ENCODE results near the gene AP2A2.

- TF ChIP-seq, protein P1, sequence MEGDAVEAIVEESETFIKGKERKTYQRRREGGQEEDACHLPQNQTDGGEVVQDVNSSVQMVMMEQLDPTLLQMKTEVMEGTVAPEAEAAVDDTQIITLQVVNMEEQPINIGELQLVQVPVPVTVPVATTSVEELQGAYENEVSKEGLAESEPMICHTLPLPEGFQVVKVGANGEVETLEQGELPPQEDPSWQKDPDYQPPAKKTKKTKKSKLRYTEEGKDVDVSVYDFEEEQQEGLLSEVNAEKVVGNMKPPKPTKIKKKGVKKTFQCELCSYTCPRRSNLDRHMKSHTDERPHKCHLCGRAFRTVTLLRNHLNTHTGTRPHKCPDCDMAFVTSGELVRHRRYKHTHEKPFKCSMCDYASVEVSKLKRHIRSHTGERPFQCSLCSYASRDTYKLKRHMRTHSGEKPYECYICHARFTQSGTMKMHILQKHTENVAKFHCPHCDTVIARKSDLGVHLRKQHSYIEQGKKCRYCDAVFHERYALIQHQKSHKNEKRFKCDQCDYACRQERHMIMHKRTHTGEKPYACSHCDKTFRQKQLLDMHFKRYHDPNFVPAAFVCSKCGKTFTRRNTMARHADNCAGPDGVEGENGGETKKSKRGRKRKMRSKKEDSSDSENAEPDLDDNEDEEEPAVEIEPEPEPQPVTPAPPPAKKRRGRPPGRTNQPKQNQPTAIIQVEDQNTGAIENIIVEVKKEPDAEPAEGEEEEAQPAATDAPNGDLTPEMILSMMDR (conservative IDR thresholded peaks at IDR 0.05; ENCODE audit: low read length) = no peak
- TF ChIP-seq EZH2phosphoT487 (IDR thresholded peaks at IDR 0.05; ENCODE audit: borderline replicate concordance) = no peak
These were observed 81.6 kb downstream of the AP2A2 start for GRCh38 chr11:1007279-1007678.

Measured in Loucy (cell line).